ENCODE data around the gene TMPRSS12. TPM values are rescaled to one million over a fixed set of nuclear protein-coding genes. Genes with fewer than 3 reads are reported as not detected.

TMPRSS12 gene
- total and polyA plus RNA-seq, 2 donors (not counting 1 experiment from before 2014, with no cell fraction given): not detected

DNA sequence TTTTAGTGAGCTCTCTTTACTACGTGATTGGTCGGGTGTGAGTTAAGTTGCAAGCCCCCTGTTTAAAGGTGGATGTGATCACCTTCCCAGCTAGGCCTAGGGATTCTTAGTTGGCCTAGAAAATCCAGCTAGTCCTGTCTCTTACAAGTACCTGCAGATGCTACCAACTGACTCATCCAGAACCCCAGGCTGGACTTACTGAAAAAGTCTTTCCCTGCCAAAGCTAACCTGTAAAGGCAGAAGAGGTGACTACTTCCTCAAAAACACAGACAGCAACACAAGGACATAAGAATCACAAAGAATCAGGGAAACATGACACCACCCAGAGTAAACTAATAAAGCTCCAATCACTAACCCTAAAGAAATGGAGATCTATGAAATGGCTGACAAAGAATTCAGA, 70.5 kb downstream of the TMPRSS12 start:
- H3K27ac ChIP-seq (ENCODE audit: insufficient read depth, low read length): no peak overlapping the region
- no peaks in the 10 kb centered on the region for H3K36me3 ChIP-seq (ENCODE audit: control insufficient read depth, insufficient read depth, low read length)
- H3K4me1 ChIP-seq (ENCODE audit: control insufficient read depth, extremely low read depth, insufficient read depth, low read length): no peaks in the 10 kb centered on the region
- no peaks in the 10 kb centered on the region for H3K79me2 ChIP-seq (ENCODE audit: control insufficient read depth, insufficient read depth, low read length)
- no peak overlapping the region for H3K4me3 ChIP-seq (replicated peaks in 1 of 4; ENCODE audit: control extremely low read depth in 1 of 4, insufficient read depth in 1 of 4, low read depth in 3 of 4, low read length in 4 of 4)
- no peaks in the 10 kb centered on the region for H3K27me3 ChIP-seq (ENCODE audit: control insufficient read depth, insufficient read depth, low read length)
- H2AFZ ChIP-seq (ENCODE audit: low read length): no peak overlapping the region
- no peak for DNase-seq (ENCODE audit: low read depth in 2 of 2)
- H3K9me3 ChIP-seq (ENCODE audit: control insufficient read depth, insufficient read depth, low read depth, low read length): no peaks in the 10 kb centered on the region
- H4K20me1 ChIP-seq (ENCODE audit: control insufficient read depth, extremely low read depth, insufficient read depth, low read length): no peaks in the 10 kb centered on the region
- H3K9ac ChIP-seq (ENCODE audit: insufficient read depth, low read length): no peak overlapping the region
- H3K4me2 ChIP-seq (ENCODE audit: extremely low read depth, insufficient read depth, low read length): no peak overlapping the region
- TF ChIP-seq EZH2 (IDR thresholded peaks at IDR 0.05; ENCODE audit: low read length, missing control alignments): no peak
- TF ChIP-seq, protein P1, sequence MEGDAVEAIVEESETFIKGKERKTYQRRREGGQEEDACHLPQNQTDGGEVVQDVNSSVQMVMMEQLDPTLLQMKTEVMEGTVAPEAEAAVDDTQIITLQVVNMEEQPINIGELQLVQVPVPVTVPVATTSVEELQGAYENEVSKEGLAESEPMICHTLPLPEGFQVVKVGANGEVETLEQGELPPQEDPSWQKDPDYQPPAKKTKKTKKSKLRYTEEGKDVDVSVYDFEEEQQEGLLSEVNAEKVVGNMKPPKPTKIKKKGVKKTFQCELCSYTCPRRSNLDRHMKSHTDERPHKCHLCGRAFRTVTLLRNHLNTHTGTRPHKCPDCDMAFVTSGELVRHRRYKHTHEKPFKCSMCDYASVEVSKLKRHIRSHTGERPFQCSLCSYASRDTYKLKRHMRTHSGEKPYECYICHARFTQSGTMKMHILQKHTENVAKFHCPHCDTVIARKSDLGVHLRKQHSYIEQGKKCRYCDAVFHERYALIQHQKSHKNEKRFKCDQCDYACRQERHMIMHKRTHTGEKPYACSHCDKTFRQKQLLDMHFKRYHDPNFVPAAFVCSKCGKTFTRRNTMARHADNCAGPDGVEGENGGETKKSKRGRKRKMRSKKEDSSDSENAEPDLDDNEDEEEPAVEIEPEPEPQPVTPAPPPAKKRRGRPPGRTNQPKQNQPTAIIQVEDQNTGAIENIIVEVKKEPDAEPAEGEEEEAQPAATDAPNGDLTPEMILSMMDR (conservative IDR thresholded peaks at IDR 0.05 in 1 of 2, IDR thresholded peaks at IDR 0.05 in 1 of 2; ENCODE audit: low read depth in 1 of 2, low read length in 2 of 2): no peak

DNA sequence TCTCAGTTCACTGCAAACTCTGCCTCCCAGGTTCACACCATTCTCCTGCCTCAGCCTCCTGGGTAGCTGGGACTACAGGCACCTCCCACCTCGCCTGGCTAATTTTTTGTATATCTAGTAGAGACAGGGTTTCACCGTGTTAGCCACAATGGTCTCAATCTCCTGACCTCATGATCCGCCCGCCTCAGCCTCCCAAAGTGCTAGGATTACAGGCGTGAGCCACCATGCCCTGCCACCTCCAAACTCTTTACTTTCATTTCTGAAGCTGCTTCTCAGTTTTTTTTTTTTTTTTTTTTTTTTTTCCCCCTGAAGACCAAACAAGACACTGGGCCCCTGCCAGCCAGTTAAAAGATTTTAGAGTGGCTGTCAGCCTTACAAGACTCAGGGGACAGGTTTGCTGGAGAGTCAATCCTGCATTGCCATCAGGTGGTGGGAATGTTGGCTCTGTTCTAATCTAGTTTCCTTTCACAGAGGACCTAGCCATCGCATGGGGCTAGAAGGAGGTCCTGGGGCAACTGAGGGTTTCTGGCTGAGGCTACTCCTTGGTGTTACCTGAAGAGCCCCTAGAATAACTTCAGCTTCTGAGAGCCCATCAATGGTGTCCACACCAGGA, 72.3 kb downstream of the TMPRSS12 start:
- no peak for DNase-seq (ENCODE audit: low read depth in 2 of 2)
- no peak overlapping the region for H3K4me3 ChIP-seq (replicated peaks in 1 of 4; ENCODE audit: control extremely low read depth in 1 of 4, insufficient read depth in 1 of 4, low read depth in 3 of 4, low read length in 4 of 4)
- TF ChIP-seq, protein P1 (conservative IDR thresholded peaks at IDR 0.05 in 1 of 2, IDR thresholded peaks at IDR 0.05 in 1 of 2; ENCODE audit: low read depth in 1 of 2, low read length in 2 of 2): no peak
- no peak for TF ChIP-seq EZH2 (IDR thresholded peaks at IDR 0.05; ENCODE audit: low read length, missing control alignments)
- no peak overlapping the region for H2AFZ ChIP-seq (ENCODE audit: low read length)
- H3K79me2 ChIP-seq (ENCODE audit: control insufficient read depth, insufficient read depth, low read length): no peaks in the 10 kb centered on the region
- no peaks in the 10 kb centered on the region for H3K4me1 ChIP-seq (ENCODE audit: control insufficient read depth, extremely low read depth, insufficient read depth, low read length)
- H4K20me1 ChIP-seq (ENCODE audit: control insufficient read depth, extremely low read depth, insufficient read depth, low read length): no peaks in the 10 kb centered on the region
- no peaks in the 10 kb centered on the region for H3K36me3 ChIP-seq (ENCODE audit: control insufficient read depth, insufficient read depth, low read length)
- no peak overlapping the region for H3K4me2 ChIP-seq (ENCODE audit: extremely low read depth, insufficient read depth, low read length)
- no peaks in the 10 kb centered on the region for H3K9me3 ChIP-seq (ENCODE audit: control insufficient read depth, insufficient read depth, low read depth, low read length)
- H3K9ac ChIP-seq (ENCODE audit: insufficient read depth, low read length): no peak overlapping the region
- H3K27ac ChIP-seq (ENCODE audit: insufficient read depth, low read length): no peak overlapping the region
- no peaks in the 10 kb centered on the region for H3K27me3 ChIP-seq (ENCODE audit: control insufficient read depth, insufficient read depth, low read length)

DNA sequence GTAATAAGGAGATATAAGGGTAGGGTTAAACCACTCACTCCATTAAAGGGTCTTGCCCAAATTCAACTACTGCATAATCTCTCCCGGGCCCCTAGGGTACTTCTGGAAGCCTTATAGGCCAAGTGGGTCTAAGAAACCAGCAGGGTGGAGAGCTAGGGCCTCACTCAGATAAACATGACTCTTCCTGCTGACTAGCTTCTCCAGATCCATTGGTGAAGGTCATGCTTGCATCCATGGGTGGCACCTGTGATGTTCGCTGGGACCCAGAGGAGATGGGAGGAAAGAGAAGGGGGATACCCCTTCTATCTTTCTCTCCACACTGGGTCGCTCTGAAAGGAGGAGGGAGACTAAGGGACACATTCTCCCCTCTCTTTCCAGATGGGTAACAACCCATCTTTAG, 73.6 kb downstream of the TMPRSS12 start:
- TF ChIP-seq EZH2 (IDR thresholded peaks at IDR 0.05; ENCODE audit: low read length, missing control alignments): no peak
- TF ChIP-seq, protein P1 (conservative IDR thresholded peaks at IDR 0.05 in 1 of 2, IDR thresholded peaks at IDR 0.05 in 1 of 2; ENCODE audit: low read depth in 1 of 2, low read length in 2 of 2): no peak
- no peak for DNase-seq (ENCODE audit: low read depth in 2 of 2)
- Histone ChIP-seq H4K20me1 (ENCODE audit: control insufficient read depth, extremely low read depth, insufficient read depth, low read length) (no peaks in the 10 kb centered on the region), H3K27me3 (ENCODE audit: control insufficient read depth, insufficient read depth, low read length) (no peaks in the 10 kb centered on the region), H3K9ac (ENCODE audit: insufficient read depth, low read length) (no peak overlapping the region), H2AFZ (ENCODE audit: low read length) (no peak overlapping the region), H3K27ac (ENCODE audit: insufficient read depth, low read length) (no peak overlapping the region), H3K4me1 (ENCODE audit: control insufficient read depth, extremely low read depth, insufficient read depth, low read length) (no peaks in the 10 kb centered on the region), H3K9me3 (ENCODE audit: control insufficient read depth, insufficient read depth, low read depth, low read length) (no peaks in the 10 kb centered on the region), H3K79me2 (ENCODE audit: control insufficient read depth, insufficient read depth, low read length) (no peaks in the 10 kb centered on the region), H3K36me3 (ENCODE audit: control insufficient read depth, insufficient read depth, low read length) (no peaks in the 10 kb centered on the region), H3K4me3 (replicated peaks in 1 of 4; ENCODE audit: control extremely low read depth in 1 of 4, insufficient read depth in 1 of 4, low read depth in 3 of 4, low read length in 4 of 4) (no peak overlapping the region), H3K4me2 (ENCODE audit: extremely low read depth, insufficient read depth, low read length) (no peak overlapping the region)
